Trophoblast cell (in vitro differentiated cells and primary cell): Measurements from ENCODE around the gene FOCAD.

ENCODE experiments used
- DNase-seq, 2 donors: peaks; one replicate each; pipeline ENCODE4 v3.0.0-alpha.2; 2016
- H2AFZ ChIP-seq: 2 replicates; pipeline ENCODE4 v1.6.1; 2013; ENCODE audit warnings: low read length, moderate library complexity, mild to moderate bottlenecking; ENCODE audit not compliant: insufficient read depth, poor library complexity
- H2AK5ac ChIP-seq: 2 replicates; pipeline ENCODE4 v1.6.1; 2013; ENCODE audit warnings: mild to moderate bottlenecking, low read length
- H2BK120ac ChIP-seq: 2 replicates; pipeline ENCODE4 v1.6.1; 2013; ENCODE audit warnings: low read length, mild to moderate bottlenecking, moderate library complexity; ENCODE audit not compliant: insufficient read depth, poor library complexity
- H2BK12ac ChIP-seq: 2 replicates; pipeline ENCODE4 v1.6.1; 2013; ENCODE audit warnings: mild to moderate bottlenecking, low read length, moderate library complexity
- H2BK5ac ChIP-seq: 2 replicates; pipeline ENCODE4 v1.6.1; 2013; ENCODE audit warnings: low read length, low read depth, moderate library complexity, mild to moderate bottlenecking; ENCODE audit not compliant: poor library complexity
- H3K14ac ChIP-seq: 2 replicates; pipeline ENCODE4 v1.6.1; 2013; ENCODE audit warnings: mild to moderate bottlenecking, low read length
- H3K18ac ChIP-seq: 2 replicates; pipeline ENCODE4 v1.6.1; 2013; ENCODE audit warnings: mild to moderate bottlenecking, low read length
- H3K23ac ChIP-seq: 2 replicates; pipeline ENCODE4 v1.6.1; 2013; ENCODE audit warnings: low read length
- H3K27ac ChIP-seq: 2 replicates; pipeline ENCODE4 v1.5.1; 2013; ENCODE audit warnings: low read depth, mild to moderate bottlenecking, inconsistent platforms, low read length, moderate library complexity
- H3K27me3 ChIP-seq: 2 replicates; pipeline ENCODE4 v1.6.1; 2013; ENCODE audit warnings: inconsistent platforms, mild to moderate bottlenecking, low read length, moderate library complexity; ENCODE audit not compliant: insufficient read depth
- H3K36me3 ChIP-seq, 2 experiments: 1 replicate in 1 of 2; 2 replicates in 1 of 2; pipeline ENCODE4 v1.6.1; 2013; ENCODE audit warnings: low read length in 2 of 2, mild to moderate bottlenecking in 2 of 2, moderate library complexity in 1 of 2; ENCODE audit not compliant: insufficient read depth in 2 of 2, control insufficient read depth in 1 of 2
- H3K4ac ChIP-seq: 2 replicates; pipeline ENCODE4 v1.6.1; 2013; ENCODE audit warnings: low read depth, mild to moderate bottlenecking, low read length, moderate library complexity
- H3K4me1 ChIP-seq, 2 experiments: 1 replicate in 1 of 2; 2 replicates in 1 of 2; pipeline ENCODE4 v1.6.1; 2013; ENCODE audit warnings: low read length in 2 of 2, mild to moderate bottlenecking in 2 of 2, moderate library complexity in 1 of 2; ENCODE audit not compliant: insufficient read depth in 2 of 2, control insufficient read depth in 1 of 2
- H3K4me2 ChIP-seq: 2 replicates; pipeline ENCODE4 v1.6.1; 2013; ENCODE audit warnings: inconsistent platforms, mild to moderate bottlenecking, low read length, moderate library complexity
- H3K4me3 ChIP-seq: 2 replicates; pipeline ENCODE4 v1.5.1; 2013; ENCODE audit warnings: mild to moderate bottlenecking, low read depth, low read length, inconsistent platforms
- H3K79me1 ChIP-seq: one replicate; pipeline ENCODE4 v1.6.1; 2013; ENCODE audit warnings: low read length
- H3K79me2 ChIP-seq: 2 replicates; pipeline ENCODE4 v1.6.1; 2013; ENCODE audit warnings: low read length, mild to moderate bottlenecking; ENCODE audit not compliant: control insufficient read depth, insufficient read depth, poor library complexity
- H3K9ac ChIP-seq: 2 replicates; pipeline ENCODE4 v1.6.1; 2013; ENCODE audit warnings: mild to moderate bottlenecking, low read length
- H3K9me3 ChIP-seq: 2 replicates; pipeline ENCODE4 v1.6.1; 2013; ENCODE audit warnings: low read depth, mild to moderate bottlenecking, control low read depth, inconsistent platforms, low read length; ENCODE audit not compliant: insufficient read depth
- H4K12ac ChIP-seq: 2 replicates; pipeline ENCODE4 v1.6.1; 2013; ENCODE audit warnings: low read depth, mild to moderate bottlenecking, low read length, moderate library complexity
- H4K8ac ChIP-seq: 2 replicates; pipeline ENCODE4 v1.6.1; 2013; ENCODE audit warnings: low read depth, mild to moderate bottlenecking, low read length, moderate library complexity
- H4K91ac ChIP-seq: one replicate; pipeline ENCODE4 v1.6.1; 2013; ENCODE audit warnings: low read depth, mild to moderate bottlenecking, low read length, moderate library complexity
- WGBS: extraction: QIAGEN DNeasy Blood & Tissue Kit; methylation state at CpG from one replicate; pipeline ENCODE4 v1.1.7; 2013; ENCODE audit warnings: missing lambda C conversion rate; ENCODE audit not compliant: insufficient read length, insufficient coverage; ENCODE audit errors: extremely low coverage; 5-methylcytosine and 5-hydroxymethylcytosine counted together

The FOCAD gene

DNA sequence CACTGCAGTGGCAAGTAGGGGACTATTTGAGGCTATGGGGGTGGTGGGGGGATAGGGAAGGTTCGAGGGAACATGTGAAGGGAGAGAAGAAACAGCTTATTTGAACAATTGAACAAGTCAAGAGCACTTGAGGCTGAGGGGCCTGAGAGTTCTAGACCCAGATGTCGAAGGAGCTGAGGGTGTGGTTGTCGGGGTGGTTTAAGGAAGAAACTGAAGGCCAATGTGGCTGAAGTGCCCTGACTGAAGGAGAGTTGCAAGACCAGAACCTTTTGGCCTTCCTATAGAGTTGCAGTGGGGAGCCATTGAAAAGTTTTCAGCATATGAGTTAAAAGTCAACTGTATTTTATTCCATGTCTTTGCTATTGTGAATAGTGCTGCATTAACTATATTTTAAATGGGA is 19.1 kb downstream of the FOCAD start:
- Histone ChIP-seq H3K4me2 (no peak overlapping the region), H4K91ac (no peak overlapping the region), H3K4me1 (no peaks in the 10 kb centered on the region), H2AFZ (no peak overlapping the region), H3K18ac (no peak overlapping the region), H3K79me2 (no peaks in the 10 kb centered on the region), H3K79me1 (no peaks in the 10 kb centered on the region), H3K9me3 (no peaks in the 10 kb centered on the region), H3K23ac (no peak overlapping the region), H3K14ac (no peak overlapping the region), H3K4ac (no peak overlapping the region), H4K8ac (no peak overlapping the region), H3K27ac (no peak overlapping the region), H2AK5ac (no peak overlapping the region), H2BK12ac (no peak overlapping the region), H3K4me3 (no peak overlapping the region), H4K12ac (no peak overlapping the region), H3K27me3 (no peaks in the 10 kb centered on the region), H3K9ac (no peak overlapping the region), H3K36me3 (no peaks in the 10 kb centered on the region), H2BK5ac (no peak overlapping the region), H2BK120ac (no peak overlapping the region)
- no CpG with 5 or more reads among the region's 3 CpGs for WGBS
- no peak for DNase-seq

DNA sequence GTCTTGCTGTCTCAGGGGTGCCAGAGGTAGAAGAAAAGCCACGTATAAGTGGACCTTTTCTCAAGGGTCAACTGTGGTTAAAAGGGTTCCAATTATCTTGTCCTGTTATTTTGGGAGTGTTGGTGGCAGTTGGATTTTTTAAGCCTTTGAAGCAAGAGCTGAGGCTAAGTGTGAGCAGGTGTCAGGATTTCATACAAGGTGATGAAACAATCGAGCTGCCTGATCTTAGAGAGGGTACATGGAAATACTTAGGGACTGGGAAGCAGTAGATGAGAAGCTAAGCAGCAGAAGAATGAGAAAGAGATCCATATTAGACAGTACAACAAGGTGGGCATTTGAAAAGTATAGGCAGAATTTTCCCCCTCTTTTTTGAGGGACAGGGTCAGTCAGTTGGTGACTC is 23.6 kb downstream of the FOCAD start:
- no peak overlapping the region for H3K4me3 ChIP-seq
- no peaks in the 10 kb centered on the region for H3K9me3 ChIP-seq
- H3K4ac ChIP-seq = no peak overlapping the region
- no peak overlapping the region for H2BK120ac ChIP-seq
- no peaks in the 10 kb centered on the region for H3K4me1 ChIP-seq
- no peak overlapping the region for H3K27ac ChIP-seq
- no peak for DNase-seq
- H3K36me3 ChIP-seq = no peaks in the 10 kb centered on the region
- no peak overlapping the region for H2AK5ac ChIP-seq
- no peak overlapping the region for H2BK12ac ChIP-seq
- no CpG with 5 or more reads among the region's 2 CpGs for WGBS
- H3K79me1 ChIP-seq = no peaks in the 10 kb centered on the region
- no peak overlapping the region for H2AFZ ChIP-seq
- no peak overlapping the region for H4K12ac ChIP-seq
- no peak overlapping the region for H3K14ac ChIP-seq
- H3K18ac ChIP-seq = no peak overlapping the region
- H4K8ac ChIP-seq = no peak overlapping the region
- H4K91ac ChIP-seq = no peak overlapping the region
- H3K27me3 ChIP-seq = no peaks in the 10 kb centered on the region
- no peak overlapping the region for H3K9ac ChIP-seq
- H3K23ac ChIP-seq = no peak overlapping the region
- H3K4me2 ChIP-seq = no peak overlapping the region
- no peaks in the 10 kb centered on the region for H3K79me2 ChIP-seq
- no peak overlapping the region for H2BK5ac ChIP-seq

DNA sequence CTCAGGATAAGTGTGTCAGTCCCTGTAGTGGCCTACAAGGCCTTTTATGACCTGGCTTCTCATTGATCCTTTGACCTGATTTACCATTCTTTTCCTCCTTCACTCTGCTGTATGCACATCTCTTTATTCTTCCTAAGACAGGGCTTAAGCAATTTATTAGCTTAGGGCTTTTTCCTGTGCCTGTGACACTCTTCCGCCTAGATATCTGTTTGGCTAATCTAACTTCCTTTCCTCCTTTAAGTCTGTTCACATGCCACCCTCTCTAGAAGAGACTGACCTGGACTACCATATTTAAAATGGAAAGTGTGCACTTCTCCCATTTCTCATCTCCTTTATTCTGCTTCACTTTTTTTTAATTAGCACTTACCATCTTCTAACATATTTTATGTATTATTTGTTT is 29.1 kb downstream of the FOCAD start:
- Histone ChIP-seq H3K4me3 (no peak overlapping the region), H3K27ac (no peak overlapping the region), H2AFZ (no peak overlapping the region), H3K9ac (no peak overlapping the region), H3K79me2 (no peaks in the 10 kb centered on the region), H4K8ac (no peak overlapping the region), H3K79me1 (no peaks in the 10 kb centered on the region), H2BK12ac (no peak overlapping the region), H2BK5ac (no peak overlapping the region), H2BK120ac (no peak overlapping the region), H3K36me3 (no peaks in the 10 kb centered on the region), H4K91ac (no peak overlapping the region), H3K4me2 (no peak overlapping the region), H3K18ac (no peak overlapping the region), H2AK5ac (no peak overlapping the region), H3K14ac (no peak overlapping the region), H3K9me3 (no peaks in the 10 kb centered on the region), H3K27me3 (no peaks in the 10 kb centered on the region), H3K4ac (no peak overlapping the region), H3K4me1 (peaks cover 0 to 3% of the 10 kb centered on the region in 2 experiments), H4K12ac (no peak overlapping the region), H3K23ac (no peak overlapping the region)
- no CpG with 5 or more reads among the region's 1 CpG for WGBS
- no peak for DNase-seq

DNA sequence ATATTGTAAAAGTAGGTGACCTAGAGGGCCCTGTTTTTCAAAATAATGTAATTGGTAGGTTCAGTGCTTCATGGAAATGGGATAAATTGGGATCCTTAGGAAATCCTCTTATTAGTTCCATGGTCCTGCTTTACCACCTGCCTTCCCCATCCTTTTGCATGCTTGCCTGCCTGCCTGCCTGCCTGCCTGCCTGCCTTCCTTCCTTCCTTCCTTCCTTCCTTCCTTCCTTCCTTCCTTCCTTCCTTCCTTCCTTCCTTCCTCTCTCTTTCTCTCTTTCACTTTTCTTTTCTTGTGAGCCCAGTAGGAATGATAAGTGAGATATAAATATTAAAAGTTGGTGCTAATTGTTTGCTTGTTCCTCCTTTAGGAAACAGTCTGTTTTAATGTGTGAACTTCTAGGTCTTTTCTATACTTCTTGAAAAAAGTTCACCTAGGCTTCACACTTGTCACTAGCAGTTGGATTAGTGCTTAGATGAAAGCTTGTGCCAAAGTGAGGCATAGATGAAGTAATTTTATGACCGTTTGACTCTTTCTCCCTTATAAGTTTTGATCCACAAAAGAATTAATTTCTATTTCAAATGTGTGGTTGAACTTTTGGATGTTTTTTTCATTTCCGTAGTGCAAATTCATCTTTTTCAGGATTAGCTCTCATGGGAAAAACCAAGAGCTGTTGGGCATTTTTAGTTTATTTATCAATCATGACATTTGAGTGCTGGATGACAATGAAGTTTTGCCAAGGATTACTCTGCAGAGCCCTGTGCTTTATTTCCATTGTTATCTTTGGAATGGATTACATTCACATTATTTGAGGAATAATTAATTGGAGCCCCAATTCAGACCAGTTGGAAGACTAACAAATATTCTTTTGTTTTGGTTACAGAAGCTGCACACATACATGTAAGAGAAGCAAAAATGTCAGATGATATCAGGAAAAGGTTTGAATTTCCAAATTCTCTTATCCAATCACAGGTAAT is 30.7 kb downstream of the FOCAD start:
- peaks cover 0 to 3% of the 10 kb centered on the region in 2 experiments for H3K4me1 ChIP-seq
- H3K4me2 ChIP-seq = no peak overlapping the region
- H3K23ac ChIP-seq = no peak overlapping the region
- H3K4me3 ChIP-seq = no peak overlapping the region
- H4K12ac ChIP-seq = no peak overlapping the region
- H2BK120ac ChIP-seq = no peak overlapping the region
- no peaks in the 10 kb centered on the region for H3K79me1 ChIP-seq
- H2AFZ ChIP-seq = no peak overlapping the region
- no peak overlapping the region for H2BK5ac ChIP-seq
- H3K9me3 ChIP-seq = no peaks in the 10 kb centered on the region
- no peak overlapping the region for H3K4ac ChIP-seq
- H4K91ac ChIP-seq = no peak overlapping the region
- H3K9ac ChIP-seq = no peak overlapping the region
- H2AK5ac ChIP-seq = no peak overlapping the region
- H3K14ac ChIP-seq = no peak overlapping the region
- H4K8ac ChIP-seq = no peak overlapping the region
- no peaks in the 10 kb centered on the region for H3K79me2 ChIP-seq
- no peaks in the 10 kb centered on the region for H3K36me3 ChIP-seq
- no peak overlapping the region for H3K18ac ChIP-seq
- no CpG with 5 or more reads among the region's 2 CpGs for WGBS
- H3K27ac ChIP-seq = no peak overlapping the region
- no peaks in the 10 kb centered on the region for H3K27me3 ChIP-seq
- no peak overlapping the region for H2BK12ac ChIP-seq
- no peak for DNase-seq
